HTERT RPE-1 (cell line): ENCODE results near the gene TMEM59.
"Not testable (repeated sequence)": the region's sequence is repeated elsewhere in the genome, so short reads cannot be mapped to it uniquely, and the experiment has no call there.

Experiments
- in situ Hi-C: fragments of 300-500 bp; cut with MboI; formaldehyde crosslinking; loops from 4 replicates; pipeline ENCODE4 v1.14.3; 2020; ENCODE audit warnings: low sequenced_read_pairs

Gene TMEM59, protein sequence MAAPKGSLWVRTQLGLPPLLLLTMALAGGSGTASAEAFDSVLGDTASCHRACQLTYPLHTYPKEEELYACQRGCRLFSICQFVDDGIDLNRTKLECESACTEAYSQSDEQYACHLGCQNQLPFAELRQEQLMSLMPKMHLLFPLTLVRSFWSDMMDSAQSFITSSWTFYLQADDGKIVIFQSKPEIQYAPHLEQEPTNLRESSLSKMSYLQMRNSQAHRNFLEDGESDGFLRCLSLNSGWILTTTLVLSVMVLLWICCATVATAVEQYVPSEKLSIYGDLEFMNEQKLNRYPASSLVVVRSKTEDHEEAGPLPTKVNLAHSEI

DNA sequence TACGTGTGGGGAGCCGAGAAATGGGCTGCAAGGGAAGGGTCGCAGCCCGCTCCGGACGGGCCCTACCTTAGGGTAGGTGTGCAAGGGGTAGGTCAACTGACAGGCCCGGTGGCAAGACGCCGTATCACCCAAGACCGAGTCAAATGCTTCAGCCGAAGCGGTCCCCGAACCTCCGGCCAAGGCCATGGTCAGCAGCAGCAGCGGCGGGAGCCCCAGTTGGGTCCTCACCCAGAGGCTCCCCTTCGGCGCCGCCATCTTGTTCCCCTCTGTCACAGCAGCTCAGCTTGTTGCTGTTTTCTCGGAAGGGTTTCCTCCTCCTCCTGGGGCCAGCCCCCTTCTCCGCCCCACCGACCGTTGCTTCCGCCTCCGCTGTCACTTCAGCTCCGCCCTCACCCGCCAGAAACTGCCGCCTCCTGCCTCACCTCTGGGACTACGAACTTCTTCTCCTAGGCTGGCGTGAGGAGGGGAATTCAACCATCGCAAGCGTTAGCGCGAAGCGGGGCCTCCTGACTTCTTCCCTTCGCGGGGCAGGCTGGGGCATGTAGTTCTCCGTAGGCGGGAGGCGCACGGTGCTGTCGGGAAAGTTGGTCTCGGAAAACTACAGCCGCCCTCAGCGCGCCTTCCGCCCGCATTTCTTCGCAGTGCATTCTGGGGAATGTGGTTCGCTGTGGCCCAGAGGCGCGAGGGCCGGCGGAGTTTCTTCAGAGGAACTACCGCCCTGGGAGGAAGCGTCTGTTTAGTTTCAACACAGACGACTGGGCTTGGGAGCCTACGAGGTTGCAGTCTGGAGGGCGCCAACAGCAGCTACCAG, at the start of gene TMEM59, which contains the start of gene TCEANC2:
Gene TMEM59 (minus strand): TSS at position 271 of the 811 bp plus-strand sequence. CDS start 16 bp downstream, at position 255.
Gene TCEANC2 (plus strand): TSS at position 675 of the 811 bp plus-strand sequence. CDS start 815 bp downstream, outside the sequence.
- in situ Hi-C loops: no loop called here

DNA sequence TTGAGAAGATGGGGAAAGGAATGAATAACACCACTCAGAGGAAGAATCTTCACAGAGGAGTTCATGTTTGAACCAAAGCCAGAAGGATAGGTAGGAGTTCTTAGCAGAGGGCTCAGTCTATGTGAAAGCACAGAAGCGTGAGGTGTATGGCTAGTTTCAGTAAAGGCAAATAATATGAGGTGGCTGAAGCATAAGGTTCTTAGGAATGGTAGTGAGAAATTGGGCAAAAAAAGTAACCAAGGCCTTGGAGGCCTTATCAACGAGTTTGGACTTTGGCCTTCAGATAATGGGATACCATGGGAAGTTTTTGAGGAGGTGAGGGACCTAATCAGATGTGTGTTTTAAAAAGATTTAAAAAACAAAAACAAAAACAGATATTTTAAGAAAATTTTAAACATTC, 47.5 kb upstream of the TMEM59 start:
- in situ Hi-C loops: no loop called here

DNA sequence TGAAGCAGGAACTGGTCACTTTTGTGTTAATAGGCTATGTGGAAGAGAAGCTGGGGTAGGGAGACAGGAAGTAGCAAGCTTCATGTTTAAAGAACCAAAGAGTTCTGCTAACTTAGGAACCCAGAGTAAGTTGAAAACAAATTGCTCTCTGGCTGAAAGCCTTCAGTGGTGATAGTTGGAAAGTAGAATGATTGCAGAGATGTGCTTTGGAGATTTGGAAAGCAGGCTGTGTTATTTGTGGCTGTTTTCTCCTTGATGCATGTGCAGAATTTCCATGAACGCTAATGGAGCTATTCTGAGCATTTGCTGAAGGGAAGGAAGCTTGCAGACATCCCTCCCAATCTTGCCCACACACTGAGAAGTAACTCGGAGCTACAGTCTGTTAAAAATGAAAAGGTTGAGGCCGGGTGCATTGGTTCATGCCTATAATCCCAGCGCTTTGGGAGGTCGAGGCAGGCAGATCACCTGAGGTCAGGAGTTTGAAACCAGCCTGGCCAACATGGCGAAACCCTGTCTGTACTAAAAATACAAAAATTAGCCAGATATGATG, 46.1 kb upstream of the TMEM59 start:
- in situ Hi-C loops: no loop called here

DNA sequence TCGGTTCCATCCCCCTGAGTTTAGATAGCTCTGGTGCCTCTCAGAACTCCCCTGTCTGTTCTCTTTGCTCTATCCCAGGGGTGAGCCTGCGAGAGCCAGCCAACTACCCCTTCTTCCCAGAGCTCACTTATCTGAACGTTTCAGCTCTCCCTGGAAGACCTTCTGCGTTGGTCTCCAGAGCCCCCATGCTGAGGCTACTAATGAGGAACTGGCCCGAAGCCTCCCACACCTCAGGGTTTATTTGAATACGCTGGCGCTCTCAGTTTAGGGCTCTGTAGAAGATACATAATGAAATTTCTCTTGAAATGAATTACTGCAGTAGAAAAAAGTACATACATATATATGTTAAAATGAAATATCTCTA, 43.9 kb upstream of the TMEM59 start:
- in situ Hi-C loops: no loop called here

DNA sequence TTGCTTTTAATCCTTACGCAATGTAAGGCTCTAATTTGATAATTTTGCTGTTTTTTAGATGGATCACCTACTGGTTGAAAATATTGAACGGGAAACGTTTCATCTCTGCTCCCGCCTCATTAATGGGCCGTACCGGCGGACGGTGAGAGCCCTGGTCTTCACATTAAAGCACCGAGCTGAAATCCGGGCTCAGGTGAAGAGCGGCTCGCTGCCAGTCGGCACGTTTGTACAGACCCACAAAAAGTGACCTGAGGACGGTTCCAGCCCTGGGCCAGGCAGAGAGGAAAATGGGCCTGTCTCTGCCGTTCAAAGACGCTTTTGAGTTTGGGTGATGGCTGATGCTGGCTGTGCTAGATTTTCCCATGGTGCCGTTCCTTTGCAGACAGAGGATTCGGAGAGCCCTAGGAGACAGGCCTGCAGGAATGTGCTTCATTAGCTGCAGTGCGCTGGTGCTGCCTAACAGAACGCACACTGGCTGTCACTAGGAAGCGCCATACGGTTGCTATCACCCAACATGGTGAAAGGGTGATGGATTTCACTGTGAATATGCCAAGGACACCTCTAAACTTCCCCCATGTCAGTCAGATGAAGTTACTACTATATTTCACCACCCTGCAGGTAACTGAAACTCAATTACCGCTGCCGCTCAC, 43.3 kb upstream of the TMEM59 start:
- in situ Hi-C loops: no loop called here

DNA sequence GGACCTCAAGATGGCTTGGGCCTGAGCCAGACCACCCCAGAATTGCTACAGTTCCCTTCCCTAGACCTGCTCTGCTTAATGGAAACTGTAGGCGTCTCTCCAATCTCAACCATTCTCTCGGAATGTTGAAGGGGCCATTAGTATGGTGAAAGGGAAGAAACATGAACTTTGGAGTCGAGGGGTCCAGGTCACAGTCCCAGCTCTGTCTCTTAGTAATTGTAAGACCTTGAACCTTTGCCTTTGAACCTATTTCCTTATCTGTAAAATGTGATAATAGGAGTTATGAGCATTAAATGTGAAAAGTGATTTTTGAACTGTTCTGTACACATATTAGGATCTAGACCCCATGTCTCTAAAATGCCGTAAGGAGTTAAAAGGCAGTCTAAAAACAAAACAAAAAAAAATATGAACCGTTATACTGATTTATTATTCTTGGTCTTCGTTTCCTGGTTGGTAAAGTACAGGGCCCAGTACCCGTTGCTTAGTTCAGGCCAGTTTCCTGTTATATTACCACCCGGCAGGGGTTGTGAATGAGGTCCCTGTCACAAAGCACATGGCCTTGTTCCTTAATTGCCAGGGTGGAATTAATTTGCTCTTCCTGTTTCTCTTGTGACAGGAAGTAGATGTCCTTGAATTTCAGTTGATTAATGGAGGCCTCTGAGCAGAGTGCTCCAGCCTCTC, 42.7 kb upstream of the TMEM59 start:
- in situ Hi-C loops: no loop called here

DNA sequence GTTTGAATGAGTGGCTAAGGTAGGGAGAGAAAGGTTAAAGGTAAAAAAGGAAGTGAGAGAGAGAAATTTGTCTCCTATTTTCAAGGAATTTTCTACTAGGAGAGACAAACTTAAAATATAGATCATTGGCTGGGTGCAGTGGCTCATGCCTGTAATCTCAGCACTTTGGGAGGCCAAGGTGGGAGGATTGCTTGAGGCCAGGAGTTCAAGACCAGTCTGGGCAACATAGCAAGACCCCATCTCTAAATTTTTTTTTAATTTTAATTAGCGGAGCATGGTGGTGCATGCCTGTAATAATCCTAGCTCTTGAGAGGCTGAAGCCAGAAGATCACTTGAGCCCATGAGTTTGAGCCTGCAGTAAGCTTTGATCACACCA, 41.7 kb upstream of the TMEM59 start:
- in situ Hi-C loops: not testable (repeated sequence)

DNA sequence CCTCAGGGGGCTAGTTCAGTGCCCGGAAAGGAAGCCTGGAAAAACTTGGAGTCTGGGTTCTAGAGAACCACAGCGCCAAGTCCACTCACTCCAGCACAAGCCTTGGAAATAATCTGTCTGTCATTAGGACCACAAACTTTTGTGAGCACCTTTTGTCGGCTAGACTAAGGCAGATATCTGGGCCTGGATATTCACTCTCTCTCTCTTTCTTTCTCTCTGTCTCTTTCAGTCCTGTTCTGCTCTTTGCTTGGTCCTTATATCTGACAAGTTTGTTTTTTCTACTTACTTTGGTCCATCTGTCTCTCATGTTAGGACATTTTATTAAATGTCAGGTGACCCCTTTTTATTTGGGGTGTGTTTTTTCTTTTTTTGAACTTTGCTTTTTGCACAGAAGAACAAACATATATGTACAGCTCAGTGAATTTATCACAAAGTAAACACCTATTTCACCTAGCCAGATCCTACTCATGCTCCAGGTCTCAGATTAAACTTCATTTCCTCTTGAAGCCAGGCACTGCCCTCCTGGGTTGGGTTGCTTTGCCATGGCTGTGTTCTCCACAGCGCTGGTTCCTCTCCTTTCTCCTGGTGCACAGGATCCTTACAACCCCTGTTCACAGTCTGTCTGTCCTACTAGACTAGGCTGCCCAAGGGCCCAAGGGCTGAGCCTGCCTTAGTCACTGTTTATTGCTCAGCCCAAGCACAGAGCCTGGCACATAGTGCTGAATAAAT, 41.2 kb upstream of the TMEM59 start:
- in situ Hi-C loops: no loop called here

DNA sequence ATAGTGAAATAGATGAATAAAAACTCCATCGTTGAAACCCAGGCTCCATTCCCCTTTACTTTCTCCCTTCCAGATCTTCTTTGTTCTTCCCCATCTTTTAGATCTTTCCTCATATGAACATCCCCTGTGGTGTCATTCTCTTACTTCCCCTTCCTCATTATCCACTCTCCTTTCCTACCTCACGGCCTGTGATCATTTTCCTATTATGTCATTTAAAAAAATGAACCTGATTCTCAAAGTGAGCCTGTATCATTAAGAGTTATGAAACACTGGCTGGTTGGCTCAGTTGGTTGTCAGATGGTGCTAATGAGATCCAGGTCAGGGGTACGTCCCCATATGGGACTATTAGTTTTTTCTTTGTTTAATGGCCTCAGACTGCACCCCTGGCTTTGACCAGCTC, 38.7 kb upstream of the TMEM59 start:
- in situ Hi-C loops: no loop called here

DNA sequence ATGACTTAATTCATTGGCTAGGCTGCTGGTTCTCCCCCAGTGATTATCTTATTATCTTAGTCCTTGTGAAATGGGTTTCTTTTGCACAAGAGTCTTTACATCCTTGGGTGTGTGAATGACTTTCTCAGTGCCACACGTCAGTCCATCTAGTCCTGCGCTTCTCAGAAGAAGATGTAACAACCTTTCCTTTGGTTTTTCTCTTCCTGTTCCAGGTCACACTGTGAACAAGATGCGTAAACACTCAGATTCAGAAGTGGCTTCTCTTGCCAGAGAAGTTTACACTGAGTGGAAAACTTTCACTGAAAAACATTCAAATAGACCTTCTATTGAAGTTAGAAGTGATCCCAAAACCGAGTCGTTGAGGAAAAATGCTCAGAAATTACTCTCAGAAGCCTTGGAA, 35.4 kb upstream of the TMEM59 start:
- in situ Hi-C loops: no loop called here

DNA sequence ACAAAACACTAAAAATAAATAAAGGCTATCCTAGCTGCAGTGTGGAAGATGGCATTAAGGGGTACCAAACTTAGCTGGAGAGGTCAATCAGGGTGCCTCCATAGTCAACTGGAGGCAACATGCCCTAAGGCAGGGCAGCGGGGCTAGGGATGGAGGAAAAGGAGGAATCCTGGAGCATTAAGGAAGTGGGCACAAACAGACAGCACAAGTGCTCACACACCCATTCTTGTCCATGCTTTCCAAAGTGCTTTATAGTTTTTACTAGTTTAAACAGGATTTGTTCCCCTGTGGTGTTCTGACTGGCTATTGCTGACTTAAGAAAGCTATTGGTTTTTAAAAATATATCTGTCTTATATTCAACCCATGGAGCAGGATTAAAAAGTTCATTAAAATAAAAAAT, 33.8 kb upstream of the TMEM59 start:
- in situ Hi-C loops: no loop called here

DNA sequence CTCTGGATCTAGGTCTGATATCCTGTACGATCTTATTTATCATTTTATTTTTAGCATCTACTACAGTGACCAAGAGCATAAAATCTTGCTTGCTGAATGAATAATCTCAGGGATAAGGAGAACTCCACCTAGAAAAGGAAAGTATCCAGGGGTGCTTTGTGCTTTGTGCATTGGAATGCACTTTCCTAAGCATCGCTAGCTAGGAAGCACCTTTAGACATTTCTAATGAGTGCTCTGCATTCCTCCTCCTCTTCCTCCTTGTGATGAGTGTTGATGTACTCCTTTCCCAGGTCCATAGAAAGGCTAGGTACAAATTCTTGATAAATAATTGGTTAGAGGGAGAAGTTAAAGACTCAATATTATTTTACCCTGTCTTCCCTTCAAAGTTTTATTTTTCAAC, 31.8 kb upstream of the TMEM59 start:
- in situ Hi-C loops: no loop called here

DNA sequence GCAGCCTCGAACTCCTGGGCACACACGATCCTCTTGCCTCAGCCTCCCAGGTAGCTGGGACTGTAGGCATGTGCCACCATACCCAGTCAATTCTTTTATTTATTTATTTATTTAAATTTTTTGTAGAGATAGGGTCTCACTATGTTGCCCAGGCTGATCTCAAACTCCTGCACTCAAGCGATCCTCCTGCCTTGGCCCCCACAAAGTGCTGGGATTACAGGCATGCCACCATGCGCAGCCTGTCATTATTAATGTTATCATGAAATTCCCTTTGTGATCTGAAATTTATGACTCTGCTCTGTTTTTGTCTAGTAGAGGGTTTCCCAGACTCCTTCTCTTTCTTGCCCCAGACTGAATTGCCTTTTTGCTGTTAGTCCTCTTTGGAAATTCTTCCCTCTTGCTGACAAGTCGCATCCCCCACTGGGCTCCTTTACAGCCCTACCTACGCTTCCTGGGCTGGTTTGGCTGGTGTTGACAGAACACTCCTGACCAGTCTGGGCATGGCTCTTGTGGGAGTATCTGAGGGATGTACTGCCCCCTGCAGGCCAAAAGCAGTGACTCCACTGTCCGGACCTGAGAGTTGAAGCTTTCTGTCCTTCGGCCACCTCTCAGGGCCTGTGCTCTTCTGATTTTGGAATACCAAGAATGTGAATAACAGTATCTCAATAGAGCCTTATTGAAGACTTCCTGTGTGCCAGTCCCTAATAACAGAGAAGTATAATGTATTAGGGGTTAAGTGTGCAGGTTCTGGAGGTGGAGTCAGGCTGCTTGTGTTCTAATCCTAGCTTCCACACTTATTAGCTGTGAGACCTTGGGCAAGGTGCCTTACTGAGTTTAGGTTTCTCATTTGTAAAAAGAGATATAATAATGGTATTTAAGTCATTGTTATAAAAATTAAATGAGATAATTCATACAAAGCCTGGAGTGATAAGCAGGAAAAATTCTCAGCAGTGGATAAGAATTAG, 28.6 kb upstream of the TMEM59 start:
- in situ Hi-C loops: no loop called here

DNA sequence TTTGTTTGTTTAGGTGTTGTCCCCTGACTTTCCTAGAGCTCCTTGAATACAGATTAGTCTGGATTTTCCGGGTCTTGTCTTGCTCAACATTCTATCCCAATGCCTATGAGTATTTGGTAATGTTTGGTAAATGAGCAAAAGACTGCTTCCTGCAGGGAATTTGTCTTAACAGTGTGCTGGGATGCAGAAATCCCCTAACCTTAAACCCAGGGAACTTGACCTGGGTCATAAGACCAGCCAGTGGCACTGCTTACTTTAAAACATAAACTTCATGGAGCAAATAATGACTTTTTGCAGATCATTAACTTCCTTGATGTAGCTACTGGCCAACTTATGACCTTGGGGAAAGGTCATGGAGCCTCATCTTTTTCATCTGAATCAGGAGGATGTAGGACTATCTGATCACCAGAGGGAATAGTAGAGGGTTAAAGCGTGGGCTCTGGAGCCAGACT, 27.6 kb upstream of the TMEM59 start:
- in situ Hi-C loops: no loop called here

DNA sequence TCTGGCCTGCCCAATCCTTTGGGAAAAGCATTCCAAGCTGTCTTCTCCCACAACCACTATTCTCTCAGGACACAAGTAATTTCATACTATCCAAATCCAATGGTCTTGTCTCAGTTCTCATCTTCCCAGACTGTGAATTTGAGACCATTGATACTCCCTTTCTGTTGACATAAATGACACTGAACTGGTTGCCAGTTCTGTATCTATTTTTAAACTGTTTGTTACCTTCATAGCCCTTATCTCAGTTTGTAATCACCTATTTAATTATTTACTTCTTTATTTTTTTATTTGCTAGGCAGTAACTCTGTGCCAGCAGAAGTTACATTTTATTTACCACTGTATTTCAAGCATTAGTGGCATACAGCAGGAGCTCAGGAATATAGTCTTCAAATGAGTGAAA, 24.4 kb upstream of the TMEM59 start:
- in situ Hi-C loops: no loop called here

DNA sequence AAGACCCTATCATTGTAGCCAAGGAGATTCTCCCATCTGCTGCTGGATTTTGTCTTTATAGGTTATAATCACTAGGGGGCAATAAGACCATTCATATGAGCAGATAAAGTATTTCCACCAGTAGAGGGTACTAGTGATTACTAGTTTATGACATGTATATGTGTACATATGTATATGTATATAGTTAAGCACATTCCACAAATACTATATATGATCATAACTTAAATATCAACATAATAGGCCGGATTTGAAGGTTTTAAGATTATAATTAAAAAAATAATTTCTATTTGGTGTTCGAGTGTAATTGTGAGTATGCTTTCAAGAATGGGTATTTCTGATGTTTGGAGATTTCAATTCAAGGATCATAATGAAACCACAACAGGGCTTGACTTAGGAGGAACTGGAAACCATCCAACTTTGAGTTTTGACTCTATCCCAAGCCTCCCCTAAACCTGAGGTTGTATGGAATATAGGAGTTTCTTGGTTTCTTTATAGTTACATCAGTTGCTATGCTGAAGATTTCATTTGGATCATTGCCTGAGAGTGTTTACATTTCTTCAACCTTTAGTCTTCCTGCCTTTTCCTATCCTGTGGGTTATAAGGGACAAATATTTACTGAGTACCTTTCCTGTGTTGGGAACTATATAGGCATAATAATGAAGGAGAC, 17.3 kb upstream of the TMEM59 start:
- in situ Hi-C loops: no loop called here

DNA sequence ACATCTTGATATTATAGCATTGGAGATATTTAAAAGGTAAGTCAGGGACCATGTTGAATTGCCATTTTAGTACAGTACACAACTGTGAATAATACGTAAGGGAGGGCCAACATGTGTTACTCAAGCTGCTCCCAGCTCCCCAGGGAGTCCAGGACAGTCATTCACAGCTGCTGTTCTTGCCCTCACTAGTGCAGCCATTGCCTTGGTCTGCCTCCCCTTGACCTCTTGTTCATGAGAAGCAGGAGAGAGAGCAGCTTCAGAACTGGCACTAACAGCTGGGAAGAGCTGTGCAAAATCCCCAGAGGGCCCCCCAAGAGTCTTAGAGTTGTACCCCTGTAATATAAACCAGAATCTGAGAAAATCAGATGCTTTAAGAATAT, 16.8 kb upstream of the TMEM59 start:
- in situ Hi-C loops: no loop called here

DNA sequence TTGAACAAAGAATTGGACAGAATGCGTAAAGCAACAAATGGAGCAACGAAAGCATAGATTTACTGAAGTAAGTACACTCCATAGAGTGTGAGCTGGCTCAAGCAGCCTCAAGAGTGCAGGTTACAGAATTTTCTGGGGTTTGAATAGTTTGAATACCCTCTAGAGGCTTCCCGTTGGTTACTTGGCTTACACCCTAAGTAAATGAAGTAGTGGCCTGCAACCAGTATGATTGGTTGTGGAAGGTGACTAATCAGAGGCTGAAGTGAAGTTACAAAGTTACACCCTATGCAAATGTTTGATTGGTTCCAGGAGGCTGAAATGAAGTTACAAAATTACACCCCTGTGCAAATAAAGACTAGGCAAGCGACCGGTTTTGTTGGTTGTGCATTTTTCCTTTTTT, 11.3 kb upstream of the TMEM59 start:
- in situ Hi-C loops: no loop called here

DNA sequence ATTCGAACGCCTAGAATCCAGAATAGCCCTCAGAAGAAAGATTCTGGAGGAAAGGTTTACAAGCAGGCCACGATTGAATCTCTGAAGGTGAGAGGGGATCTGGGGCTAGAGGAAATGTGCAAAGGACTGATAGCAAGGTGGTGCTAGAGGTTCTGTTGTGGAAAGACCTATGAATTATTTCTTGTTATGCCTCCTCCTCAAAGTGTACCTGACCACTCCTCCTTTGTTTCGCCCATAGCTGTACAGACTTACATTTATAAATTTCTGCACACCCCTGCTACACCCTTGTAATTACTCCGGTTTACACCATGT, 1.4 kb upstream of the TMEM59 start:
- in situ Hi-C loops: no loop called here
